ENCODE measurements around the gene GJA10. TPM values are rescaled to one million over a fixed set of nuclear protein-coding genes. Genes with fewer than 3 reads are reported as not detected.

The GJA10 gene
- total RNA-seq, 1 donor from 2014 or later = not detected

DNA sequence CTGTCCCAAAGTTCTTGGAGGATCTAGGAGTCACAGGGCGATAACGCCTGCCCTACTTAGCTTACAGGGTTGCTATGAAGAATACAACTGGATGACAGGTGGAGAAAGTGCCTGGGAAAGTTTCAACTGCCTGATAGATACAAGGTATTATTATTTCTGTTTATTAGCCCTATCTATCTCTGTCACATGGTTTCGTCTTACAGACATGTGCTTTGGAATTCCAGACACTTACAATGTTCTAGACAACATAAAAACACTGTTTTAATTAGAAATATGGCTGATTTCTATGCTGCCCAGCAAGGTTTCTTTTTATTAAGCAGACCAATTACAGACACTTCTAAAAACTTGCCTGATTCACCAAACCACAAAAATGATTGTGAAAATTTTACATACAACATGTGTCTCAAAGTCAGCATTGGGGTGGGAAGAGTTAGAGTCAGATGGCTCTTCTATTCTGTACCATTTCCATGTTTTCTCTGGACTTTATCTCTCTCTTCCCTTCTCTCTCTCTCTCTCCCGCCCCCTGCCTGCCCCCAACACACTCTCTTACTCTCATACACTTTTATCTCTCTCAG lies 50.0 kb downstream of the GJA10 start:
- peaks cover 42% of the 10 kb centered on the region for H3K4me1 Mint-ChIP-seq
- H3K9me3 Mint-ChIP-seq = no peaks in the 10 kb centered on the region
- H3K27ac Mint-ChIP-seq = peak overlapping the region; percentile 7
- peaks cover 72% of the 10 kb centered on the region for H3K36me3 Mint-ChIP-seq (ENCODE audit: low read depth)
- no peaks in the 10 kb centered on the region for H3K27me3 Mint-ChIP-seq
- DNase-seq = no peak
- intact Hi-C loops (cut with micrococcal nuclease) = loop anchor here (2.0 kb wide), 1 partner anchor 43 kb away; no protein-coding TSS in a partner anchor
- no peak overlapping the region for H3K4me3 Mint-ChIP-seq

DNA sequence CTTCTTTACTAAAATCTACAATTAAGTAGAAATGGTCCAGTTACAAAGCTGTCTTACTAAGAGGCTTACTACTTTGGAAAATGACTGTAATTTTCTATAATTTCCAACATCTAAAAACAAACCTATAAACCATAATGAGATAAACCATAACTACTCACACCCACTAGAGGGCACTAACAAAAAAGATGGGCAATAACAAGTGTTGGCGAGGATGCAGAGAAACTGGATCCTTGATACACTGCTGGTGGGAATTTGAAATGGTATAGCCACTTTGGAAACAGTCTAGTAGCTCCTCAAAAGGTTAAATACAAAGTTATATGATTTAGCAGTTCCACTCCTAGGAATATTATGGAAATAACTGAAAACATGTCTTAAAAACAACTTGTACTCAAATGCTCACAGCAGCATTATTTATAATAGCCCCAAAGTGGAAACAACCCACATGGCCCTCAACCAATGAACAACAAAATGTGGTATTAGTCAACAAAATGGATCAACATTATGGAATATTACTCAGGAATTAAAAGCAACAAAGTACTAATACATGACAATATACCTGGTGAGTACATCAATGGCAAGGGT lies 50.6 kb downstream of the GJA10 start:
- Mint-ChIP-seq H3K27me3 (no peaks in the 10 kb centered on the region), H3K9me3 (no peaks in the 10 kb centered on the region), H3K36me3 (ENCODE audit: low read depth) (peaks cover 77% of the 10 kb centered on the region), H3K4me3 (no peak overlapping the region), H3K4me1 (peaks cover 49% of the 10 kb centered on the region), H3K27ac (peak overlapping the region; percentile 11)
- DNase-seq = no peak
- intact Hi-C loops (cut with micrococcal nuclease) = loop anchor here (1.0 to 2.0 kb wide), 2 partner anchors 8 to 42 kb away; no protein-coding TSS in a partner anchor

Other genes with a start within 250 kb of the GJA10 start
- gene MDN1, start 74.7 kb upstream of the GJA10 start, total RNA-seq = 75.9 and 78.3 TPM in 2 replicates
- gene CASP8AP2, start 64.6 kb upstream of the GJA10 start, total RNA-seq = 37.3 and 37.8 TPM in 2 replicates